Measurements from ENCODE around the gene HNRNPF.

DNA sequence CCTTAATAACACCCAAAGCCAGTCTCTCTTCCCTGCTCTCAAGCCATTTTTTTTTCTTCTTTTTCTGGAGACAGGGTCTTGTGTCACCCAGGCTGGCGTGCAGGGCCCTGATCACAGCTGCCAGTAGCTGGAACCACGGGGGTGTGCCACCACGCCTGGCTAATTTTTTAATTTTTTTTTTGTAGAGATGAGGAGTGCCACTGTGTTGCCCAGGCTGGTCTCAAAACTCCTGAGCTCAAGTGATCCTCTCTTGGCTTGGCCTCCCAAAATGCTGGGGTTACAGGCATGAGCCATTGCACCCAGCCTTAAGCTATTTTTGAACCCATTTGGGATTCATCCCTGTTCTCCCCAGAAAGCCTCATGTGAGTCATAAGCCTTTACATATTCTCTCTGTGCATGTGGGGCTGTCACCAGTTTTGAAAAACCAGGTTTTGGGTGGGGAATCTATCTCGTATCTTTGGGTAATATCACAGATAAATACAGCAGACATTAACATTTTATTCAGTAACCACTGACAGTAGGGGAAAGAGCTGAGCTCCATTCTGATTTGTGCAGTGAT, 43.4 kb upstream of the HNRNPF start:
- no peak for TF ChIP-seq EZH2phosphoT487 (IDR thresholded peaks at IDR 0.05; ENCODE audit: insufficient read depth, low read depth)
- no peak for TF ChIP-seq EZH2 (IDR thresholded peaks at IDR 0.05; ENCODE audit: insufficient read depth, poor library complexity, severe bottlenecking)
